Activated T-helper 9 cell treated with anti-CD3 and anti-CD28 coated beads, Interleukin-2, amount 50 U/mL, for 16 hours (primary cell): ENCODE data around the gene MYO9A.
"Not testable (repeated sequence)": the region's sequence is repeated elsewhere in the genome, so short reads cannot be mapped to it uniquely, and the experiment has no call there.

Source experiments
- DNase-seq: peaks from one replicate; pipeline ENCODE4 v3.0.0-alpha.2; 2020; ENCODE audit warnings: low read depth

Gene MYO9A

DNA sequence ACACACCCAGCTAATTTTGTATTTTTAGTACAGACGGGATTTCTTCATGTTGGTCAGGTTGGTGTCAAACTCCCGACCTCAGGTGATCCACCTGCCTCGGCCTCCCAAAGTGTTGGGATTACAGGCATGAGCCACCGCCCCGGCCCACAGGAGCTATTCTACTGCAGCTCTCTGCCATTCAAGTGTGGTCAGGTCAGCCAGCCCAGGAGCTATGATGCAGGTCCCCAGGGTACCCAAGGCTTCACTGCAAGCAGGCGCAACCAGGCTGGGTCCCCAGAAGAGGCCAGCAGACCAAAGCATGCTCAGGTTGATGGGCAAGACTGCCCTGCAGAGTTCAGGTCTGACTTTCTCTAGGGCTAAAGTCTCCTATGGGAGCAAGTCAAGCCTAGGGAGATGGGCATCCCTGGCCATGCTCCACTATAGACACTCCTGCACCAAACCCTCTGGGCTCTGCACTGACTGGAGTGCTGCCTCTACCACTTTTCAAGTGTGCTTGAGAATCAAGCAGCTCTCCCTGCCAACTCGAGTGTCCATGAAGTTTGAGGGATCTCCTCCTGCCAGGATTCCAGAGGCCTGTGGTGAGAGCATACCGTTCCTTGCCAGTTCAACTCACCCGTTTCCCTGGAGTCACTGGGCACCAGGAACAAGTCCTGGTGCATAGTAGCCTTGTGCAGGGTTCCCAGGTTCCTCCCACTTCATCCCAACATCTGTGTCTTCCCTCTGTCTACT lies 30.9 kb downstream of the MYO9A start:
- DNase-seq = no peak

DNA sequence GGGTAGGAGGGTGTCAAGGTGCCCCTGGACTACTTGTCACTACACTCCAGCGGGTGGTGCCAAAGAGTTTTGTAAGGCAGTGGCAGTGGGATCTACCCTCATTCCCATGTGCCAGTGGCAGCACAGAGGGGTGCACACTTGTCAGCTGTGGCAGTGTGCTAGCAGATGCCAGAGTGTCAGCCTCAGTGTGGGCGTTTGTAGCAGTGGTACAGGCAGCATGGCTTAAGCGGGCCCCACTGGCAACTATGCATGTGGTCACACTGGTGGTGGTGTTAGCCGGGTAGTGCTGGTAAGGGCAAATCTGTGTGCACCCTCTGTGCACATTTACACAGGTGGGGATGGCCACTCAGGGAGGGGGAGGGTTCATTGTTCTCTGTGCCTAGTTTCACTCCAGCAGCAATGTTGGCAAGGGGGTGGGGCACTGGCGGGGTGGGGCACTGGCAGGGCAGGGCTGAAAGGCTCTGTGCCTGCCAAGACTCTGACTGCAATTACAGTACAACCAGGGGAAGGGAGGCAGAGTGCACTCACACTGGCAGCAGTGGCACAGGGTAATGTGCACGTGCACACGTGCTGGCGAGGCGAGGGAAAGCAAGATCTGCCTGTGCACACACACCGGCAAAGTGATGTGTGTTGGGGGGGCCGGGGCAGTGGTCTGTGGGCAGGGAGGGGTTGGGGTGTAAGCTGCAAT lies 31.8 kb downstream of the MYO9A start:
- no peak for DNase-seq

DNA sequence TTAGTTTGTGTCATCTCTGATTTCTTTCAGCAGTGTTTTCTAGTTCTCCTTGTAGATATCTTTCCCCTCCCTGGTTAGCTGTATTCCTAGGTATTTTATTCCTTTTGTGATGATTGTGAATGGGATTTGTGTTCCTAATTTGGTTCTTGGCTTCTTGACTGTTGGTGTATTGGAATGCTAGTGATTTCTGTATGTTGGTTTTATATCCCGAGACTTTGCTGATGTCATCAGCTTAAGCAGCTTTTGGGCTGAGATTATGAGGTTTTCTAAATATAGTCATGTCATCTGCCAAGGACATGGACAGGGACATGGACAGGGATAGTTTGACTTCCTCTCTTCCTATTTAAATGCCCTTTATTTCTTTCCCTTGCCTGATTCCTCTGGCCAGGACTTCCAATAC lies 35.8 kb downstream of the MYO9A start:
- DNase-seq = no peak

DNA sequence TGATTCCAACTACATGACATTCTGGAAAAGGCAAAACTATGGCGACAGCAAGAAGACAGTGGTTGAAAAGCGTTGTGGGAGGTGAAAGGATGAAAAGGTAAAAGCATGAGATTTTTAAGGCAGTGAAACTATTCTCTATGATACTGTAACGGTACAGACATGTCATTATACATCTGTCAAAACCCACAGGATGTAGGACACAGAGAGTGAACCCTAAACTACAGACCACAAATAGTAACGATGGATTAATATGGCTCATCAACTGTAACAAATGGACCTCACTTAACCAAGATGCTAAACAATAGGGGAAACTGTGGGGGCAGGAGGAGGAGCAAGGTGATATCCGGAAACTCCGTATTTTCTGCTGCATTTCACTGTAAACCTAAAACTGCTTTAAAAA lies 39.1 kb downstream of the MYO9A start:
- DNase-seq = no peak

DNA sequence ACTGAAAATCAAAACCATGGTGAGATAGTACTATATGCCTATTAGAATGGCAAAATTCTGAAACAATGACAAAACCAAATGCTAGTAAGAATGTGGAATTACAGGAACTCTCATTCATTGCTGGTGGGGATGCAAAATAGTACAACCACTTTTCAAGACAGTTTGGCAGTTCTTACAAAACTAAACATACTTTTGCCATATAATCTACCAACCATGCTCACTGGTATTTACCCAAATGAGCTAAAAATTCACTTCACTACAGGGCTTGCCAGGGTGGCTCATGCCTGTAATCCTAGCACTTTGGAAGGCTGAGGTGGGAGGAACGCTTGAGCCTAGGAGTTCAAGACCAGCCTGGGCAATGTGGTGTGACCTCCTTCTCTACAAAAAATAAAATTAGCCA lies 40.0 kb downstream of the MYO9A start:
- DNase-seq = no peak

DNA sequence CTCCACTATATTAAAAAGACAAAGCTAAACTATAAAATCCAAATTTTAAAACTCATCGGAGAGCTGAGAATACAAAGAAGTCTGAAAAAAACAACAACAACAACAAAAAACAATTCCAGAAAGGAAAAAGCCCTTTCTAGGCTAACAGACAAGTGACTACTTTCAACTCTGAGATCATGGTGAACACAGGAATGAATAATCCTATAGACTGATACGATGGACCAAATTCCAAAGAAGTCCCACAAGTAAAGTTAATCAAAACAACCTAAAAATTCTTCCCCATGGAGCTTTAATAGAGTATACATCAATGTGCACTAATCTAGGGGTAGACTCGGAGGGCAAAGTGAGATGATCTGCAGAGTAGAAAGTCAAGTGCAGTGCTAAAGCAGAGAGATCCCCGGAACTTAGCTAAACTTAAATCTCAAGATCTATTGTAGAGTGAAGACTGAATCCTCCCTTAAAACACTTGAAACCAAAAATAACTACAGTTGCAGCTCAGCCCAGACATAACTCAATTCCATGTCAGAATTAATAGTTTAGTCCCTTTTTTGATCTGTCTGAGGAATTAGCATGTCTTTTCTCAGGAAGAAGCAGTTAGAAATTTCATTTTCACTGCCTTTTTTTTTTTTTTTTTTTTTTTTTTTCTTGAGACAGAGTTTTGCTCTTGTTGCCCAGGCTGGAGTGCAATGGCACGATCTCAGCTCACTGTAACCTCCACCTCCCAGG lies 43.5 kb downstream of the MYO9A start:
- DNase-seq = no peak

DNA sequence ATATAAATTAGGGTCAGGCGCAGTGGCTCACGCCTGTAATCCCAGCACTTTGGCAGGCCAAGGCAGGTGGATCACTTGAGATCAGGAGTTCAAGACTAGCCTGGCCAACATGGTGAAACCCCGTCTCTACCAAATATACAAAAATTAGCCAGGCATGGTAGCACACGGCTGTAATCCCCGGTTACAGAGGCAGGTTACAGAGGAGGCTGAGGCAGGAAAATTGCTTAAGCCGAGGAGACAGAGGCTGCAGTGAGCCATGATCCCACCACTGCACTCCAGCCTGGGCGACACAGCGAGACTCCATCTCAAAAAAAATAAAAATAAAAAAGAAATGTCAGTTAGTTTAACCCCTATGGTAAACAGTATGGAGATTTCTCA lies 46.5 kb downstream of the MYO9A start:
- not testable (repeated sequence) for DNase-seq

DNA sequence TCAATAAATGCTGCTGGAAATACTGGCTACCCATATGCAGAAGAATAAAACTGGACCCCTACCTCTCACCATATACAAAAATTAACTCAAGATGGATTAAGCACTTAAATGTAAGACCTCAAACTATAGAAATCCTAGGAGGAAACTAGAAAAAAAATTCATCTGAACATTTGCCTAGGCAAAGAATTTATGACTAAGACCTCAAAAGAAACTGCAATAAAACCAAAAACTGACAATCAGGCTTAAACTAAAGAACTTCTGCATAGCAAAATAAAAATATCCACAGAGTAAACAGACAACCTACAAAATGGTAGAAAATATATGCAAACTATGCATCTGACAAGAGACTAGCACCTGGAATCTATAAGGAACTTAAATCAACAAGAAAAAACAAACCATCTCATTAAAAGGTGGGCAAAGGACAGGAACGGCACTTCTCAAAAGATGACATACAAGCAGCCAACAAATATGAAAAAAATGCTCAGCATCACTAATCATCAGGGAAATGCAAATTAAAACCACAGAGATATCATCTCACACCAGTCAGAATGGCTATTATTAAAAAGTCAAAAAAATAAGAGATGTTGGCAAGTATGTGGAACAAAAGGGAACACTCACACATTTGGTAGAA lies 47.0 kb downstream of the MYO9A start:
- DNase-seq = no peak

DNA sequence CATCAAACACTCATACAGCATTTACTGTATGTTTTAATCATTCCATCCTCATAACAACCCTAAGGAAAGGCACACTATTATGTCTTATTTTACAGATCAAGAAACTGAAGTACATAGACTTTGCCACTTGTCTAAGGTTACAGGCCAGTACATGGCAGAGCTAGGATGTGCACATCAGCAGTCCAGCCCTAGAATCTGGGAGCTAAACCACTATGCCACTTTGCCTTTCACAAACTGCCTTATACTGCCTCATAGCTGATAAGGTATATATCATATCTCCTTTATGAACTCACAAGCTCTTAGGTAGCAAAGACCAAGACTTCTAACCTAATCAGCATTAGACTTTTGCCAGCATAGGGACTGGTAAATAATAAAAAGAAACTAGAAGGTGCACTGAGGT lies 49.1 kb downstream of the MYO9A start:
- DNase-seq = no peak

DNA sequence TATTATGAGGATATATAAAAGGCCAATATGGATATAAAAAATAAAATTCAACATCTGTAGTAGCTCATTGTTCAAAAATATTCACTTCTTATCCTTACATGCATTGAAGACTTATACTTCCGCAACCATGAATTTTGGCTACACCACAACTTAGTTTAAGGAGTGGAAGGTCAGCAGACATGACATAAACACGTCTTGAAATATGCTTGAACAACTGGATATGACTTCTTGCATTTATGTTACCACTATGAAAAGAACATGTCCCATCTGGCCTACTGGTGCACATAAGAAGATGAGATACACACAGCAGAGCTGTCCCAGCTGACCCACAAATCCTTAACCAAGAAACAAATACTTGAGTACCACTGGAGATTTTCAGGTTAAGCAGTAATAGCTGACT lies 52.1 kb downstream of the MYO9A start:
- no peak for DNase-seq

DNA sequence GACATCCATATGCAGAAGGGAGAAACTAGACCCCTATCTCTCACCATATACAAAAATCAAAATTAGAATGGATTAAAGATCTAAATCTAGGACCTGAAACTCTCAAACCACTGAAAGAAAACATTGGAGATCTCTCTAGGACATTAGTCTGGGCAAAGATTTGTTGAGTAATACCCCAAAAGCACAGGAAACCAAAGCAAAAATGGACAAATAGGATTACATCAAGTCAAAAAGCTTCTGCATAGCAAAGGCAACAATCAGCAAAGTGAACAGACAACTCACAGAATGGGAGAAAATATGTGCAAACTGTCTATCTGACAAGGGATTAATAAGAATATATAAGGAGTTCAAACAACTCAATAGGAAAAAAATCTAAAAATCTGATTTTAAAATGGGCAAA lies 54.8 kb downstream of the MYO9A start:
- DNase-seq = no peak

DNA sequence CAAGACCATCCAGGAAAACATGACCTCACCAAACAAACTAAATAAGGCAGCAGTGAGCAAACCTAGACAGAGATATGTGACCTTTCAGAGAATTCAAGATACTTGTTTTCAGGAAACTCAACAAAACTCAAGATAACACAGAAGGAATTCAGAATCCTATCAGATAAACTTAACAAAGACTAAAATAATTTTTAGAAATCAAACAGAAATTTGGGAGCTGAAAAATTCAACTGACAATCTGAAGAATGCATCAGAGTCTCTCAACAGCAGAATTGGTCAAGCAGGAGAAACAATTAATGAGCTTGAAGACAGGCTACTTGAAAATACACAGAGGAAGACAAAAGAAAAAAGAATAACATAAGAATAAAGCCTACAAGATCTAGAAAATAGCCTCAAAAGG lies 55.6 kb downstream of the MYO9A start:
- DNase-seq = no peak

DNA sequence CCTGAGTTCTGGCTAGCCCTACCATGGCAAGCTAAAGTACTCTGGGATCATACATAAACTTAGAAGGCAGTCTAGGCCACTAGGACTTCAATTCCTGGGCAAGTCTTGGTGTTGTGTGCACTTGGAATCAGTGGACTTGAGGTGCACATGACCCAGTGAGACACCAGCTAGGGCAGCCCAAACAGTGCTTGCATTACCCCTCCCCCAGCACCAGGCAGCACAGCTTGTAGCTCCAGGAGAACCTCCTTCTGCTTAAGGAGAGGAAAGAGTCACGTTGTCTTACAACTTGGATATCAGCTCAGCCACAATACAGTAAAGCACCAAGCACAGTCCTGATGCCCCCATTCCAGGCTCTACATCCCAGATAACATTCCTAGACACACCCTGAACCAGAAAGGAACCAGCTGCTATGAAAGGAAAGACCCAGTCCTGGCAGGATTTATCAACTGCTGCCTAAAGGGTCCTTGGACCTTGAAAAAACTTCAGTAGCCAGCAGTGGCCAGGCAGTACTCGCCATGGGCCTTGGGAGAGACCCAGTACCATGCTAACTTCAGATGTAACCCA lies 57.2 kb downstream of the MYO9A start:
- no peak for DNase-seq

DNA sequence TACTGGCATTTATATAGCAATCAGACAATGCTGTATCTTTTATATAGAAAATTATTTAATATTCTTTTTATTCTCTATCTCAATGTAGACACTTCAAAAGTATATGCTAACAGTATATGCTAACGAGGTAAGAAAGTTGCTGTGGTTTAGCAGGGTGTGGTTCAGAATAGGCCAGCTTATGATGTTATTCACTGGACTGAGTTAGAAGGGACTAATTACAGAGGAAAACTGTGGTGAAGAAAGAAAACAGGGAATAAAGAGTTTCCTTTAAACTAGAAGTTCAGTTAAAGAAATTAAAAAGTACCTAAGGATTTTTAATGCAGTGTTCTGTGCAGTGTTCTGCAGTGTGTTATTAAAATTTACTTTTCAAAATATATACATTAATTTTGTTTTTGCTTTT lies 59.4 kb downstream of the MYO9A start:
- DNase-seq = no peak

DNA sequence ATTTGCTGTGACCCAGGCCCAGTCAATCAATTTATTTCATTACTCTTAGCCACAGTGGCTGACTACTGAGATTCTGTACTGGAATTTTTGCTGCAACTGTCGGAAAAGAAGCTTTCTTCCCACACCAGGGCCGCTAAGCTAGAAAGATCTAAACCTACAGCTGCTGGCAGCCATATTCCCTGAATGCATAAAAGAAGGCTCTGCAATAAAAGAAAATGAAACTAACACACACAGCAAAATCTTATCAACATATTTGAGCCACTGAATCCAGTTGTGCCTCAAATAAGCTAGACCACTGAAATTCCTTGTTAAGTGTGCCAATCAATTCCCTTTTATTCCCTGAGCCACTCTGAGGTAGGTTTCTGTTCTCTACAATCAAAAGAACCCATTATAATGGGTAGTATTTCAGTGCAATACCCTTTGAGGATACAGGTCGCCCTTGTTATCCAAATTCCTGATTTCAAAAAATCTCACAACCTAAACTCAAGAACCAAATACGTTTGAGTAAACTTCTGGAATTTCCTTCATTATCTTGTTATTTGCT lies 60.3 kb downstream of the MYO9A start:
- no peak for DNase-seq

DNA sequence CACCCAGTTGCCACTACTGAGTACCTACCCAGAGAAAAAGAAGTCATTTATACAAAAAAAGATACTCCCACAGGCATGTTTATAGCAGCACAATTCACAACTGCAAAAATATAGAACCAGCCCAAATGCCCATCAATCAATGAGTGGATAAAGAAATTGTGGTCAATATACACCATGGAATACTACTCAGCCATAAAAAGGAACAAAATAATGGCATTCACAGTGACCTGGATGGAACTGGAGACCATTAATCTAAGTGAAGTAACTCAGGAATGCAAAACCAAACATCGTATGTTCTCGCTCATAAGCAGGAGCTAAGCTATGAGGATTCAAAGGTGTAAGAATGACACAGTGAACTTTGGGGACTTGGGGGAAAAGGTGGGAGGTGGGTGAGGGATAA lies 61.7 kb downstream of the MYO9A start:
- not testable (repeated sequence) for DNase-seq

DNA sequence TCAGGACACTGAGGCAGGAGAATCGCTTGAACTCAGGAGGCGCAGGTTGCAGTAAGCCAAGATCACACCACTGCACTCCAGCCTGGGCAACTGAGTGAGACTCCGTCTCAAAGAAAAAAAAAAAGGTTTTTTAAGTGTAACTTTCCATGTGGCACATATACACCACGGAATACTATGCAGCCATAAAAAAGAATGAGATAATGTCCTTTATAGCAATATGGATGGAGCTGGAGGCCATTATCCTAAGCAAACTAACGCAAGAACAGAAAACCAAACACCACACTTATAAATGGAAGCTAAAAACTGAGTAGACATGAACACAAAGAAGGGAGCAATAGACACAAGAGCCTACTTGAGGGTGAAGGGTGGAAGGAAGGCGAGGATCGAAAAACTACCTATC lies 64.7 kb downstream of the MYO9A start:
- not testable (repeated sequence) for DNase-seq

DNA sequence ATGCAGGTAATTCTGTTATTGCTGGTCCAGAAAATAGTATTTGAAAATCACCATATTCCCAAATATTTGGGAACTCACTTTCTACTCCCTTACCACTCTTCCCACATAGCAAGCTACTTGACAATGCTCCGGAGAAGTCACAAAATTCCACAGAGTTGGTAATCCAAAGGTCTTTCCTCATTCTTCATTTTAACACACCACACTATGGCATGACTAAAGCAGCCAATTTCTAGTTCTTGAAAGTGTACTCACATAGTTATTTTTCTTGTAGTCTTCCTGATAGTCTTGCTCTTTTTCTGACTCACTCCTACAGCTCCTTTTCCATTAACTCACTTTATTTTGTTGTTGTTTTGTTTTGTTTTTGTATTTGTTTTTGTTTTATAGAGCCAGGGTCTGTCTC lies 67.2 kb downstream of the MYO9A start:
- DNase-seq = no peak

DNA sequence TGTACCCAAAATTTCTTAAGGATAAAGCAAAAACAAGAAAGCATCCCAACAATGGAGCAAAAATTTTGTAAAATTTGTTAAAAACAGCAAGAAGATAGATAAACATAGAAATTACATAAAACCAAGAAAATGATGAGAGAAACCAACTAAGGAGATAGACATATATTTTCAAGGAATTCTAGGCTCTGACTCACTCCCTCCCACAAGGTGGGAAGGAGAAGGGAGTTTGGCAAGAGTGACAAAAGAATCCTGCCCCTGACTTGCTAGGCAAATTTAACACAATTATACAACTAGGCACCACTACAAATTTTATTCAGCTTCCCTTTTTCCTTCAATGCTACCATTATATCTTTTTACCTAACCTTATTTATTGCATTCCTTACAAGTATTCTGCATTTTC lies 70.9 kb downstream of the MYO9A start:
- no peak for DNase-seq

DNA sequence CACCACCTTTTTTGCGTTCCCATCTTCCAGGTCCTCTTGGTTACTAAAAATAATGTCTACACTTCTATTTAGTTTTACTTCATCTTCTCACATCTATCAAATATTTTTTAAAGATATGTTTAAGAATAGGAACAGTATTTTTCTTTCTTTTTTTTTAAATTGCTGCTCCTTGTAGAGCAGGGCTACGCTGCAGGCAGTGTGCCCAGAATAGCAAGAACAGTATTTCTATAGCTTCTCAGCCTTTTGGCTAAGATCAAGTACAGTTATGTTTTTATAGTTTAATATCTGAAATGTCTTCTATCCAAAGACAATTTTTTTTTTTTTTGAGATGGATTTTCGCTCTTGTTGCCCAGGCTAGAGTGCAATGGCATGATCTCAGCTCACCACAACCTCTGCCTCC lies 73.0 kb downstream of the MYO9A start:
- DNase-seq = no peak

DNA sequence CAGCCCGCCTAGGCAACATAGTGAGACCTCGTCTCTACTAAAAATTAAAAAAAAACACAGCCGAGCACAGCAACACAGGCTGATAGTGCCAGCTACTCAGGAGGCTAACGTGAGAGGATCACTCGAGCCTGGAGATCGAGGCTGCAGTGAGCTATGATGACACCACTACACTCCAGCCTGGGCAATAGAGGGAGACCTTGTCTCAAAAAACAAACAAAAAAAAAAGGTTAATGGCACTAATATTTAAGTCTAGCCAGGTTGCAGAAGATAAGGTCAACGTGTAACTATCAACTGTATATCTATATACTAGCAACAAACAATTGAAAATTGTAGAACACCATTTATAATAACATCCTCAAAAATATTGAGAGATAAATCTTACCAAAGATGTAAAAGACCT lies 75.1 kb downstream of the MYO9A start:
- DNase-seq = no peak

DNA sequence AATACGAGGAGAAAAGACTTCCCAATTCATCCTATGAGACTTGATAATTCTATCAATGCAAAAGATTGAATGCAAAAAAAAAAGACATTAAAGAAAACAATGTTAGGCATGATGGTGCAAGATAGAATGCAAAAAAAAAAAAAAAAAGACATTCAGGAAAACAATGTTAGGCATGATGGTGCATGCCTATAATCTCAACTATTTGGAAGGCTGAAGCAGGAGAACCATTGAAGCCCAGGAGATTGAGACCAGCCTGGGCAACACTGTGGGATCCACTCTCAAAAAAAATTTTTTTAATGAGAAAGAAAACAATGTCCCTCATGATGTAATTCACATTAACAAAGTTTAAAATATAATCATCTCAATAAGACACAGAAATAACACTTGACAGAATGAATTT lies 75.9 kb downstream of the MYO9A start:
- no peak for DNase-seq
